GM13977 (cell line): ENCODE measurements around the gene UBXN6.

ENCODE experiments used
- DNase-seq: peaks from one replicate; pipeline ENCODE4 v3.0.0; 2012; ENCODE audit warnings: low spot score
- in situ Hi-C: fragments of 300-500 bp; cut with MboI; formaldehyde crosslinking; loops from one replicate; pipeline ENCODE4 v1.12.0; 2022; ENCODE audit warnings: low sequenced_read_pairs, low pct_unique_long_range_greater_than_20kb, mixed read lengths, inconsistent platforms; ENCODE audit not compliant: unreplicated experiment
- TF ChIP-seq, protein P1 (sequence below): IDR thresholded peaks from 2 replicates; pipeline ENCODE4 v1.5.1; 2012; ENCODE audit warnings: mild to moderate bottlenecking, control low read depth; ENCODE audit not compliant: insufficient read depth; ENCODE audit errors: extremely low read depth, missing control alignments

UBXN6 gene

DNA sequence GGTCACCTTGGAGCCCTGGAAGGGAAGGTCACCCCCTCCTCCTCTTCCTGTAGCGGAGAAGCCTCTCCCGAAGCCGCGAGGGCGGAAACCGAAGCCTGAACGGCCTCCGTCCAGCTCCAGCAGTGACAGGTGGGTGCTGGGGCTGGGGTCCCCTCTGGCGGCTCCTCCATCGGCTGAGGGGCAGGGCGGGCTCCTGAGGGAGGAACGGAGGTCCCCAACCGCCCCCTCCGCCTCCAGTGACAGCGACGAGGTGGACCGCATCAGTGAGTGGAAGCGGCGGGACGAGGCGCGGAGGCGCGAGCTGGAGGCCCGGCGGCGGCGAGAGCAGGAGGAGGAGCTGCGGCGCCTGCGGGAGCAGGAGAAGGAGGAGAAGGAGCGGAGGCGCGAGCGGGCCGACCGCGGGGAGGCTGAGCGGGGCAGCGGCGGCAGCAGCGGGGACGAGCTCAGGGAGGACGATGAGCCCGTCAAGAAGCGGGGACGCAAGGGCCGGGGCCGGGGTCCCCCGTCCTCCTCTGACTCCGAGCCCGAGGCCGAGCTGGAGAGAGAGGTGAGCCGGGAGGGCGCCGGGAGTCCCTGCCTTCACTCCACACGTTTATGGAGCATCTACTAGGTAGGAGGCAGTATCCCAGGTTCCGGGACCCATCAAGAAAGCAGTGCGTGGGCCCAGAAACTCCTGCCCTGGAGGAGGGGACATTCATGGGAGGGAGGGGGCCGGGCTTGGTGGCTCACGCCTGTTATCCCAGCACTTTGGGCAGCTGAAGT lies 36.5 kb upstream of the UBXN6 start:
- DNase-seq: no peak
- in situ Hi-C loops: no loop called here
- TF ChIP-seq, protein P1, sequence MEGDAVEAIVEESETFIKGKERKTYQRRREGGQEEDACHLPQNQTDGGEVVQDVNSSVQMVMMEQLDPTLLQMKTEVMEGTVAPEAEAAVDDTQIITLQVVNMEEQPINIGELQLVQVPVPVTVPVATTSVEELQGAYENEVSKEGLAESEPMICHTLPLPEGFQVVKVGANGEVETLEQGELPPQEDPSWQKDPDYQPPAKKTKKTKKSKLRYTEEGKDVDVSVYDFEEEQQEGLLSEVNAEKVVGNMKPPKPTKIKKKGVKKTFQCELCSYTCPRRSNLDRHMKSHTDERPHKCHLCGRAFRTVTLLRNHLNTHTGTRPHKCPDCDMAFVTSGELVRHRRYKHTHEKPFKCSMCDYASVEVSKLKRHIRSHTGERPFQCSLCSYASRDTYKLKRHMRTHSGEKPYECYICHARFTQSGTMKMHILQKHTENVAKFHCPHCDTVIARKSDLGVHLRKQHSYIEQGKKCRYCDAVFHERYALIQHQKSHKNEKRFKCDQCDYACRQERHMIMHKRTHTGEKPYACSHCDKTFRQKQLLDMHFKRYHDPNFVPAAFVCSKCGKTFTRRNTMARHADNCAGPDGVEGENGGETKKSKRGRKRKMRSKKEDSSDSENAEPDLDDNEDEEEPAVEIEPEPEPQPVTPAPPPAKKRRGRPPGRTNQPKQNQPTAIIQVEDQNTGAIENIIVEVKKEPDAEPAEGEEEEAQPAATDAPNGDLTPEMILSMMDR: no peak

DNA sequence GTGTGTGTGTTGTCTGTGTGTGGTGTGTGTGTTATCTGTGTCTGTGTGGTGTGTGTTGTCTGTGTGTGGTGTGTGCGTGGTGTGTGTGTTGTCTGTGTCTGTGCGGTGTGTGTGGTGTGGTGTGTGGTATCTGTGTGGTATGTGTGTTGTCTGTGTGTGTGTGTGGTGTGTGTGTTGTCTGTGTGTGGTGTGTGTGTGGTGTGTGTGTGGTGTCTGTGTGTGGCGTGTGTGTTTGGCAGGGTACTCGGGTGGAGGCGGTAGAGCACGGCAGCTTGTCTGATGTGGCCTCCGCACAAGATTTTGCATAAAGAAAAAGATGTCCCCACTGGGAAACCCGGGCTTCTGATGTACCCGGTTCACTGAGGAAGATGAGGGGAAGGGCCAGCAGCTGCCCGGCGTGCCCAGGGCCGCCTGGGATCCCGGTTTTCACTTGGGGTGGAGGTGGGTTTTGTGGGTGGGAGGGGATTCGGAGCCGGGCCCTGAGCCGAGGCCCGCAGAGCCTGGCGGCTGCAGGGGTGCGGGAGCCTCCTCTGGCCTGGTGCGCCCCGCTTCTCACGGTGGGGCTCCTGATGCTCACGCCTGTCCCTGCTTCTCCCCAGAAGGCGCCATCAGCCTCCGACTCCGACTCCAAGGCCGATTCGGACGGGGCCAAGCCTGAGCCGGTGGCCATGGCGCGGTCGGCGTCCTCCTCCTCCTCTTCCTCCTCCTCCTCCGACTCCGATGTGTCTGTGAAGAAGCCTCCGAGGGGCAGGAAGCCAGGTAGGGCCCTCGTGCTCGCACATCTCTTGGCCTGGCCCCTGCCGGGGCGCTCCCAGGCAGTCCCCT lies 35.7 kb upstream of the UBXN6 start:
- no peak for DNase-seq
- TF ChIP-seq, protein P1: no peak
- in situ Hi-C loops: no loop called here

DNA sequence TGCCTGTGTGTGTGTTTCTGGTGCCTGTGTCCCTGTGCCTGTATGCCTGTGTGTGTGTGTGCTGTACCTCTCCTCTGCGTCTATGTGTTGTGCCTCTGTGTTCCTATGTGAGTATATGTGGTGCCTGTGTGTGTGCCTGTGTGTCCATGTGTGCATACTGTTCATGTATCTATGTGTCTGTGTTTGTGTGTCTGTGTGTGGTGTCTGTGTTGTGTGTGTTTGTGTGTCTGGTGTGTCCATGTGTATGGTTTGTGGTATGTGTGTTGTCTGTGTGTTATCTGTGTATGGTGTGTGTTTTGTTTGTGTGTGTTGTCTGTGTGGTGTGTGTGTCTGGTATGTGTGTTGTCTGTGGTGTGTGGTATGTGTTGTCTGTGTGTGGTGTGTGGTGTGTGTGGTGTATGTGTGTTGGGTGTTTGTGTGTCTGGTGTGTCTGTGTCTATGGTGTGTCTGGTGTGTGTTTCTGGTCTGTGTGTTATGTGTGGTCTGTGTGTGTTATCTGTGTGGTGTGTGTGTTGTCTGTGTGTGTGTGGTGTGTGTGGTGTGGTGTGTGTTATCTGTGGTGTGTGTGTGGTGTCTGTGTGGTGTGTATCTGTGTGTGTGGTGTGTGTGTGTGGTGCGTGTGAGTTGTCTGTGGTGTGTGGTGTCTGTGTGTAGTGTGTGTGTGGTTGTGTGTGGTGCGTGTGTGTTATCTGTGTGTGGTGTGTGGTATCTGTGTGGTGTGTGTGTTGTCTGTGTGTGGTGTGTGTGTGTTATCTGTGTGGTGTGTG lies 34.9 kb upstream of the UBXN6 start:
- no peak for DNase-seq
- TF ChIP-seq, protein P1: no peak
- in situ Hi-C loops: no loop called here

DNA sequence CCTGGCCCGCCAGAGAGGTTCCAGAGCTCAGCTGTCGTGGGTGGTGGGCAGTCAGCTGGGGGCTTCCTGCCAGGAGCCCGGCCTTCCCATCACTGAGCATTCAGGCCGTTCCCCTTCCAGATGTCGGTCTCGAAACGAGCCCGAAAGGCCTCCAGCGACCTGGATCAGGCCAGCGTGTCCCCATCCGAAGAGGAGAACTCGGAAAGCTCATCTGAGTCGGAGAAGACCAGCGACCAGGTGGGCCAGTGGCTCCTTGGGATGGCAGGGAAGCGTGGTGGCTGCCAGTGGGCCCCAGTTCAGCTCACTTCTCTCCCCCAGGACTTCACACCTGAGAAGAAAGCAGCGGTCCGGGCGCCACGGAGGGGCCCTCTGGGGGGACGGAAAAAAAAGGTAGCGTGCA lies 33.9 kb upstream of the UBXN6 start:
- in situ Hi-C loops: no loop called here
- TF ChIP-seq, protein P1: no peak
- no peak for DNase-seq

DNA sequence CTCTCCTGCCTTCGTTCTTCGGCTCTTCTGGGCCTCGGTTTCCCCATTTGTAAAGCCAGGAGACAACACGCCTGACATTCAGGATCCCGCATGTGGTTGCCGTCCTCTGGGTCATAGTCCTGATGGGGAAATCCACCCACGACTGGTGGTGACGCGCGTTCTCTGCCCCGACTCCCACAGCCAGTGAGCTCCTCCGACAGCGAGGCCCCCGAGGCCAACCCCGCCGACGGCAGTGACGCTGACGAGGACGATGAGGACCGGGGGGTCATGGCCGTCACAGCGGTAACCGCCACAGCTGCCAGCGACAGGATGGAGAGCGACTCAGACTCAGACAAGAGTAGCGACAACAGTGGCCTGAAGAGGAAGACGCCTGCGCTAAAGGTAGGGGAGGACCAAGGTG lies 30.9 kb upstream of the UBXN6 start:
- TF ChIP-seq, protein P1: no peak
- DNase-seq: no peak
- in situ Hi-C loops: no loop called here

DNA sequence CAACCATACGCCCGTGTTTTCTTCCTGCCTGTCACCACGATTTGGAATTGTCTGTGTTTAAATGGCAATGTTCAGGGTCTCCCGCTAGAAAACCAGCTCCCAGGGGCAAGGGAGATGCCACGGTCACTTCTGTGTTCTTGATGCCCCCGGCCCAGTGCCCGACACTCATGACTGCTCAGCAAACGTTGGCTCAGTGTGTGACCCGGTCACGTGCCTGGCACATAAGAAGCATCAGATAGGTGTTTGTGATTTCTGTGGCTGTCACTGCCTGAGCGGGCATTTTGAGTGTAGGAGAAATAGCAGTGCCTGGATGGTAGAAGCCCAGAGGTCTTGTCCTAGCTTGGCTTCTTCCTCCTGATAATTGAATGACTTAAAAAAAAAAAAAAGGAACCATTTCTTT lies 30.0 kb upstream of the UBXN6 start:
- in situ Hi-C loops: no loop called here
- no peak for DNase-seq
- TF ChIP-seq, protein P1: no peak
